K562 (cell line): ENCODE results near the gene EEF2K. TPM values are rescaled to one million over a fixed set of nuclear protein-coding genes. Genes with fewer than 3 reads are reported as not detected.
A peak's percentile ranks its signal among the peaks of the same experiment; 100 is the strongest.

Source experiments
- ATF4 ChIP-seq: fragments of 450-650 bp; formaldehyde crosslinking; IDR thresholded peaks from 2 replicates; pipeline ENCODE4 v1.4.0; 2022; ENCODE audit warnings: mild to moderate bottlenecking, moderate library complexity
- BRD4 ChIP-seq: fragments of 200-600 bp; sonication (generic); IDR thresholded peaks from 2 replicates; pipeline ENCODE4 v1.6.1; 2017; ENCODE audit warnings: inconsistent platforms
- CBX8 ChIP-seq: fragments of 200-600 bp; sonication (generic); IDR thresholded peaks from 2 replicates; pipeline ENCODE4 v1.6.1; 2012; ENCODE audit warnings: borderline replicate concordance, mixed run types, low read depth, mild to moderate bottlenecking, moderate library complexity, mixed read lengths, low read length, control low read depth, inconsistent platforms; ENCODE audit not compliant: poor library complexity, severe bottlenecking; ENCODE audit errors: extremely low read depth
- COPS2 ChIP-seq: fragments of 450-650 bp; conservative IDR thresholded peaks from 2 replicates; pipeline ENCODE4 v1.6.1; 2016; ENCODE audit warnings: mild to moderate bottlenecking, moderate library complexity
- ETV6 ChIP-seq, 3 experiments: fragments of 150-350 bp in 1 of 3; sonication (generic) in 1 of 3; formaldehyde crosslinking in 1 of 3; IDR thresholded peaks; 2 replicates each; pipeline versions ENCODE4 v1.6.1 to v1.8.0; 2014 to 2022; ENCODE audit warnings: borderline replicate concordance in 2 of 3, low read depth in 2 of 3, antibody characterized with exemption in 1 of 3, low read length in 1 of 3, mild to moderate bottlenecking in 1 of 3, missing genetic modification reagents in 1 of 3
- FOSL1 ChIP-seq: fragments of 200-800 bp; sonication (Bioruptor generic); conservative IDR thresholded peaks from 2 replicates; pipeline ENCODE4 v1.6.1; 2016; ENCODE audit warnings: missing genetic modification characterization, missing compliant biosample characterization
- FOXJ2 ChIP-seq: fragments of 200-800 bp; sonication (Bioruptor generic); IDR thresholded peaks from 2 replicates; pipeline ENCODE4 v1.6.1; 2016; ENCODE audit warnings: missing genetic modification characterization, missing compliant biosample characterization
- GATA2 ChIP-seq: sonication (generic); formaldehyde crosslinking; IDR thresholded peaks from 2 replicates; pipeline ENCODE4 v1.4.0; 2020; ENCODE audit warnings: mild to moderate bottlenecking, missing genetic modification reagents
- LARP7 ChIP-seq: fragments of 450-650 bp; IDR thresholded peaks from 2 replicates; pipeline ENCODE4 v1.6.1; 2016
- NFYB ChIP-seq: IDR thresholded peaks from 2 replicates; pipeline ENCODE4 v1.6.1; 2011; ENCODE audit warnings: mild to moderate bottlenecking, moderate library complexity; ENCODE audit not compliant: insufficient read length; ENCODE audit errors: extremely low read depth
- SRSF3 ChIP-seq: fragments of 200-400 bp; formaldehyde crosslinking; IDR thresholded peaks from 2 replicates; pipeline ENCODE4 v1.6.1; 2016; ENCODE audit warnings: mild to moderate bottlenecking, low read length, moderate library complexity; ENCODE audit not compliant: insufficient read depth
- TAF7 ChIP-seq: fragments of 450-650 bp; IDR thresholded peaks from 2 replicates; pipeline ENCODE4 v1.6.1; 2016; ENCODE audit warnings: missing genetic modification characterization, missing compliant biosample characterization
- TBL1XR1 ChIP-seq, 2 experiments: IDR thresholded peaks; 2 replicates each; pipeline ENCODE4 v1.6.1; 2012; ENCODE audit warnings: improper control_type of control experiment in 2 of 2, low read length in 2 of 2, mild to moderate bottlenecking in 1 of 2
- ZBTB40 ChIP-seq, 2 experiments: fragments of 450-650 bp in 1 of 2; sonication (generic) in 1 of 2; formaldehyde crosslinking in 1 of 2; IDR thresholded peaks; 2 replicates each; pipeline versions ENCODE4 v1.7.1 to v1.9.0; 2016 to 2022; ENCODE audit warnings: inconsistent platforms in 1 of 2, mild to moderate bottlenecking in 1 of 2, missing genetic modification reagents in 1 of 2
- ZNF639 ChIP-seq, 2 experiments: fragments of 200-800 bp in 1 of 2; sonication (Bioruptor generic) in 1 of 2; sonication (generic) in 1 of 2; formaldehyde crosslinking in 1 of 2; IDR thresholded peaks in 1 of 2; conservative IDR thresholded peaks in 1 of 2; 2 replicates each; pipeline versions ENCODE4 v1.5.0 to v1.6.1; 2016 to 2020; ENCODE audit warnings: missing compliant biosample characterization in 1 of 2, missing genetic modification characterization in 1 of 2, missing genetic modification reagents in 1 of 2
- polyA plus RNA-seq, 8 experiments: library from polyadenylated mRNA; depleted of rRNA in 4 of 8; stranded (reverse) in 5 of 8; unstranded in 3 of 8; fragments of >200 nt; fragmentation: Nextera tagmentation in 2 of 8; fragmentation: Illumina TruSeq in 1 of 8; extraction: Ambion mirVana in 2 of 8; extraction: Trizol in 1 of 8; gene quantifications; 2 replicates each; pipeline versions ENCODE4 v1.2.1 to v1.2.3, GENCODE V29; 2011 to 2014; ENCODE audit warnings: inconsistent platforms in 1 of 8, missing spikeins in 1 of 8
- total RNA-seq, 7 experiments: library from RNA; depleted of rRNA in 6 of 7; stranded (reverse); fragments of >200 nt in 6 of 7; fragmentation: Illumina TruSeq in 2 of 7; extraction: Trizol in 2 of 7; gene quantifications; 2 replicates each; pipeline versions ENCODE4 v1.2.1 to v1.2.3, GENCODE V29; 2011 to 2021; ENCODE audit warnings: low replicate concordance in 1 of 7

Gene EEF2K
- total and polyA plus RNA-seq, 9 of the 15 experiments (the other 6 are each of a cell fraction or from before 2014, with no cell fraction given), result 3.0 to 35.2 (median 12.2) TPM

- no peak for TF ChIP-seq FOSL1 (tag)
- peak; percentile 21; the same call in 1 of the 2 replicates for TF ChIP-seq TAF7 (tag)
- peak; percentile 53; the same call in 1 of the 2 replicates for TF ChIP-seq LARP7
- 0 out of 2 replicates have a peak, but pooled peaks have one; percentile 5 for TF ChIP-seq ZBTB40 (IDR thresholded peaks at IDR 0.05)
- TF ChIP-seq ZBTB40 (CRISPR knock-in tag; IDR thresholded peaks at IDR 0.05), result no peak
- no peak for TF ChIP-seq CBX8
- TF ChIP-seq BRD4, result no peak
- TF ChIP-seq FOXJ2 (tag), result no peak
- TF ChIP-seq TBL1XR1 (IDR thresholded peaks at IDR 0.05; ENCODE audit: low read length in 2 of 2), result no peak
- no peak for TF ChIP-seq SRSF3
- no peak for TF ChIP-seq ZNF639 (CRISPR knock-in tag; conservative IDR thresholded peaks at IDR 0.05 in 1 of 2, IDR thresholded peaks at IDR 0.05 in 1 of 2)
- no peak for TF ChIP-seq ATF4 (CRISPR knock-in tag)
- no peak for TF ChIP-seq COPS2
- TF ChIP-seq ETV6 (IDR thresholded peaks at IDR 0.05; ENCODE audit: borderline replicate concordance in 1 of 2, low read depth in 2 of 2, low read length in 1 of 2), result no peak
- no peak for TF ChIP-seq ETV6 (CRISPR knock-in tag; IDR thresholded peaks at IDR 0.05; ENCODE audit: borderline replicate concordance)
- TF ChIP-seq GATA2 (CRISPR knock-in tag), result no peak
- TF ChIP-seq NFYB, result no peak
Measured at GRCh38 chr16:22292320-22292719, 86.2 kb downstream of the EEF2K start (continued).
